ENCODE data around the gene SLC38A4. TPM values are rescaled to one million over a fixed set of nuclear protein-coding genes. Genes with fewer than 3 reads are reported as not detected.

Gene SLC38A4
- total RNA-seq, 1 donor from 2014 or later: not detected

- intact Hi-C loops (cut with DNase I): no loop called here
- DNase-seq (ENCODE audit: low spot score in 2 of 2): no peak
- TF ChIP-seq CTCF (IDR thresholded peaks at IDR 0.05): no peak
- H3K9me3 ChIP-seq: no peaks in the 10 kb centered on the region
- no peaks in the 10 kb centered on the region for H3K27me3 ChIP-seq
- no peaks in the 10 kb centered on the region for H3K4me1 ChIP-seq
- no peak overlapping the region for H3K4me3 ChIP-seq
- H3K36me3 ChIP-seq: no peaks in the 10 kb centered on the region
- H3K27ac ChIP-seq: no peak overlapping the region
Observed at GRCh38 chr12:46803517-46803916, 22.3 kb downstream of the SLC38A4 start.

GRCh38 chr12:46801293-46801692 is 24.5 kb downstream of the SLC38A4 start:
- DNase-seq (ENCODE audit: low spot score in 2 of 2): no peak
- no peak for TF ChIP-seq CTCF (IDR thresholded peaks at IDR 0.05)
- no peaks in the 10 kb centered on the region for H3K9me3 ChIP-seq
- no peaks in the 10 kb centered on the region for H3K27me3 ChIP-seq
- H3K27ac ChIP-seq: no peak overlapping the region
- H3K4me1 ChIP-seq: no peaks in the 10 kb centered on the region
- intact Hi-C loops (cut with DNase I): no loop called here
- no peak overlapping the region for H3K4me3 ChIP-seq
- H3K36me3 ChIP-seq: no peaks in the 10 kb centered on the region

- TF ChIP-seq CTCF (IDR thresholded peaks at IDR 0.05): no peak
- Histone ChIP-seq H3K27me3 (no peaks in the 10 kb centered on the region), H3K36me3 (no peaks in the 10 kb centered on the region), H3K27ac (no peak overlapping the region), H3K4me3 (no peak overlapping the region), H3K4me1 (no peaks in the 10 kb centered on the region), H3K9me3 (no peaks in the 10 kb centered on the region)
- intact Hi-C loops (cut with DNase I): no loop called here
- no peak for DNase-seq (ENCODE audit: low spot score in 2 of 2)
Observed at GRCh38 chr12:46800160-46800559, 25.6 kb downstream of the SLC38A4 start.

- no peaks in the 10 kb centered on the region for H3K27me3 ChIP-seq
- intact Hi-C loops (cut with DNase I): no loop called here
- H3K36me3 ChIP-seq: no peaks in the 10 kb centered on the region
- H3K4me1 ChIP-seq: no peaks in the 10 kb centered on the region
- DNase-seq (ENCODE audit: low spot score in 2 of 2): no peak
- H3K27ac ChIP-seq: no peak overlapping the region
- no peak overlapping the region for H3K4me3 ChIP-seq
- no peaks in the 10 kb centered on the region for H3K9me3 ChIP-seq
- no peak for TF ChIP-seq CTCF (IDR thresholded peaks at IDR 0.05)
Observed at GRCh38 chr12:46798648-46799047, 27.1 kb downstream of the SLC38A4 start.

- no peaks in the 10 kb centered on the region for H3K36me3 ChIP-seq
- DNase-seq (ENCODE audit: low spot score in 2 of 2): no peak
- H3K27ac ChIP-seq: no peak overlapping the region
- H3K9me3 ChIP-seq: no peaks in the 10 kb centered on the region
- no peak overlapping the region for H3K4me3 ChIP-seq
- no peaks in the 10 kb centered on the region for H3K4me1 ChIP-seq
- intact Hi-C loops (cut with DNase I): no loop called here
- H3K27me3 ChIP-seq: no peaks in the 10 kb centered on the region
- no peak for TF ChIP-seq CTCF (IDR thresholded peaks at IDR 0.05)
Observed at GRCh38 chr12:46798056-46798455, 27.7 kb downstream of the SLC38A4 start.

GRCh38 chr12:46795988-46796387 is 29.8 kb downstream of the SLC38A4 start:
- DNase-seq (ENCODE audit: low spot score in 2 of 2): no peak
- no peaks in the 10 kb centered on the region for H3K4me1 ChIP-seq
- no peak for TF ChIP-seq CTCF (IDR thresholded peaks at IDR 0.05)
- no peak overlapping the region for H3K27ac ChIP-seq
- no peaks in the 10 kb centered on the region for H3K27me3 ChIP-seq
- intact Hi-C loops (cut with DNase I): no loop called here
- H3K36me3 ChIP-seq: no peaks in the 10 kb centered on the region
- H3K9me3 ChIP-seq: no peaks in the 10 kb centered on the region
- no peak overlapping the region for H3K4me3 ChIP-seq

Data from ascending aorta (tissue), 2 donors.